Measurements from ENCODE around the gene HES1. TPM values are rescaled to one million over a fixed set of nuclear protein-coding genes. Genes with fewer than 3 reads are reported as not detected.
"Not testable (repeated sequence)": the region's sequence is repeated elsewhere in the genome, so short reads cannot be mapped to it uniquely, and the experiment has no call there.

HES1 gene
- total and polyA plus RNA-seq, 2 donors: 13.3 to 19.7 TPM

DNA sequence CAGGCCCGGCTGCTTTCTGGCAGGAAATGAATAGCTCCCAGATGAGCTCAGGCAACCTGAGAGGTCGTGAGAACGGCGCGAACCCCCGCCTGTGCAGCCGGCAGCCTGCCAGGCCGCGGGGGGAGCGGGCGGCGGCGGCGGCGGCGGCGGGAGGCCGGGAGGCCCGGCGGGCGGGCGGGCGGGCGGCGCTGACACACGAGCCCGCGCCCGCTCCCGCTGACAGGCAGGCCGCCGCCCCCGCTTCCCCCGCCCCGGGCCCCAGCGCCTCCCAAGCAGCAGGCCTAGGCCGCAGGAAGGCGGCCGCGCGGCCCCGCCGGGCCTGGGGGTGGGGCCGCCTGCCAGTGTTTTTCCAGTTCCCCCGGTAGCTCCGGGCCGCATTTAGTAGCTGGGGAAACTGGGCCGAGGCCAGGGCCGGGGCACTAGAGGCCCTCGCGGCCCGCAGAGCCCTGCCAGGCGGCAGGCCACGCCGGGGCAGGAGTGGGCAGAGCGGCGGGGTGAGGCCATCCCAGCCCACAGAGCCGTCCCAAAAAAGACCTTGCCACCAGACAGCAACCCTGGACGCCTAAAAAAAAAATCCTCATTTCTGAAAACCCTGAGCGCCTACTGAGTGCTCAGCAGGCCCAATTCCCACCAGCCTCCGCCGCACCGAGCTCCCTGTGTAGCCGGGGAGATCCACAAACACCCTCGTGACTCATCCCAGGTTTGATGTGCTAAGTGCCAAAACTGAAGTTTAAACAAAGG lies 5.6 kb downstream of the HES1 start:
- H3K36me3 ChIP-seq (ENCODE audit: control insufficient read depth in 2 of 2, insufficient read depth in 2 of 2, low read length in 1 of 2): no peaks in the 10 kb centered on the region
- H3K9me3 ChIP-seq (ENCODE audit: control insufficient read depth in 2 of 2, insufficient read depth in 1 of 2, low read length in 1 of 2): no peaks in the 10 kb centered on the region
- DNase-seq (ENCODE audit: low read depth in 6 of 9, low spot score in 9 of 9): peak in 4 of 9 donors; percentile 29 to 72 (median 48)
- H3K4me3 ChIP-seq (ENCODE audit: low read length in 2 of 2): peak overlapping the region in 1 of 2 donors; percentile 55
- WGBS: 5% methylated on average over 63 of the region's 65 CpGs
- peak overlapping the region; percentile 53 to 78 for H3K27ac ChIP-seq (ENCODE audit: low read depth in 1 of 2, low read length in 1 of 2)
- peaks cover 21 to 50% of the 10 kb centered on the region in 2 donors for H3K4me1 ChIP-seq (ENCODE audit: control insufficient read depth in 2 of 2, insufficient read depth in 2 of 2, low read length in 2 of 2)
- peaks cover 39 to 51% of the 10 kb centered on the region in 2 donors for H3K27me3 ChIP-seq (ENCODE audit: control insufficient read depth in 2 of 2, insufficient read depth in 1 of 2, low read length in 1 of 2)

DNA sequence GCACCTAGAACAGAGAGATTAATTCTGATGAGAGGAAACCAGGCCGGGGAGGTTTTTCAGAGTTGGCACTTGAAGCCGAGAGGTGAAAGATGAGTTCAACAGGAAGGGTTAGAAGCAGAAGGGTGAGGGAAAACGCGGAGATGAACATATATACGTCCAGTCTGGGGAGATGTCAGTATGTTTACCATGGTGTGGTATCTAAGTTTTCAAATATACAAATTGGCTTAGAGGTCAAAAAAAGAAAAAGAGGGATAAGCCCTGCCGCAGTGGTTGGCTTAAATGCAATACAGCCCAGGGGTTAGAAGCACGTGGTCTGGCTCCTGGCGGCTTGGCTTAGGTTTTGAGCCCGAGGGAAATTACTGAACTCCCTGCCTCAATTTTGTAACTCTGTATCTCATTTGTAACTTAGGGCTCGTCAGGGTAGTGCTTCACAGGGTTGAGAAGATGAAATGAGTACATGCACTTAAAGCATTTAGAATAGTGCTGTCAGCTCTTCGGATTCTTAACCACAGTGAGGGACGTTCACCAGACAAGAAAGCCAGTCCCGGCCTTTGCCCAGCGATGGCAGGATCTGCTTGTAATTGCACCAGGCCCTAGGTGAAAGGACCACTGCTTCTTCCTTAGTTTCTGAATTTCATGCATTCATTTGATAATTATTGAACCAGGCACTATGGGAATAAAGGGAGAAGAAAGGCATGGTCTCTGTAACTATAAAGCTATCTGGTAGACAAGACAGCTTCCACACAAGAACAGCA lies 6.4 kb downstream of the HES1 start:
- Histone ChIP-seq H3K4me1 (ENCODE audit: control insufficient read depth in 2 of 2, insufficient read depth in 2 of 2, low read length in 2 of 2) (peaks cover 20 to 42% of the 10 kb centered on the region in 2 donors), H3K27me3 (ENCODE audit: control insufficient read depth in 2 of 2, insufficient read depth in 1 of 2, low read length in 1 of 2) (peaks cover 35 to 43% of the 10 kb centered on the region in 2 donors), H3K36me3 (ENCODE audit: control insufficient read depth in 2 of 2, insufficient read depth in 2 of 2, low read length in 1 of 2) (no peaks in the 10 kb centered on the region), H3K4me3 (ENCODE audit: low read length in 2 of 2) (peak overlapping the region in 1 of 2 donors; percentile 55), H3K27ac (ENCODE audit: low read depth in 1 of 2, low read length in 1 of 2) (peak overlapping the region in 1 of 2 donors; percentile 53), H3K9me3 (ENCODE audit: control insufficient read depth in 2 of 2, insufficient read depth in 1 of 2, low read length in 1 of 2) (no peaks in the 10 kb centered on the region)
- no peak for DNase-seq (ENCODE audit: low read depth in 6 of 9, low spot score in 9 of 9)
- 68% methylated on average over 14 of the region's 14 CpGs for WGBS

DNA sequence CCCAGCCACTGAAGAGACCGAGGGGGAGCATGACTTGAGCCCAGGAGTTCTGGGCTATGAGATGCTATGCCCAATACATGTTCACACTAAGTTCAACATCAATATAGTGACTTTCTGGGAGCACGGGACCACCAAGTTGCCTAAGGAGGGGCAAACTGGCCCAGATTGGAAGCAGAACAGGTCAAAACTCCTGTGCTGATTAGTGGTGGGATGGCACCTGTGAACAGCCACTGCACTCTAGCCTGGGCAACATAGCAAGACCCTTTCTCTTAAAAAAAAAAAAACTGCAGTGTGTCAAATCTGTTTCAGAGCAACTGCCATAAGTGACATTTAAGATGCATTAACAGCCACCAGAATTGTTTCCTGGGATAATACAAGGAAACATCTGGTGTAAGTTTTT lies 9.8 kb downstream of the HES1 start:
- Histone ChIP-seq H3K36me3 (ENCODE audit: control insufficient read depth in 2 of 2, insufficient read depth in 2 of 2, low read length in 1 of 2) (no peaks in the 10 kb centered on the region), H3K4me3 (ENCODE audit: low read length in 2 of 2) (no peak overlapping the region), H3K27me3 (ENCODE audit: control insufficient read depth in 2 of 2, insufficient read depth in 1 of 2, low read length in 1 of 2) (peaks cover 6 to 11% of the 10 kb centered on the region in 2 donors), H3K9me3 (ENCODE audit: control insufficient read depth in 2 of 2, insufficient read depth in 1 of 2, low read length in 1 of 2) (no peaks in the 10 kb centered on the region), H3K27ac (ENCODE audit: low read depth in 1 of 2, low read length in 1 of 2) (no peak overlapping the region), H3K4me1 (ENCODE audit: control insufficient read depth in 2 of 2, insufficient read depth in 2 of 2, low read length in 2 of 2) (peaks cover 9 to 22% of the 10 kb centered on the region in 2 donors)
- 98% methylated on average over 2 of the region's 2 CpGs for WGBS
- DNase-seq (ENCODE audit: low read depth in 6 of 9, low spot score in 9 of 9): no peak

DNA sequence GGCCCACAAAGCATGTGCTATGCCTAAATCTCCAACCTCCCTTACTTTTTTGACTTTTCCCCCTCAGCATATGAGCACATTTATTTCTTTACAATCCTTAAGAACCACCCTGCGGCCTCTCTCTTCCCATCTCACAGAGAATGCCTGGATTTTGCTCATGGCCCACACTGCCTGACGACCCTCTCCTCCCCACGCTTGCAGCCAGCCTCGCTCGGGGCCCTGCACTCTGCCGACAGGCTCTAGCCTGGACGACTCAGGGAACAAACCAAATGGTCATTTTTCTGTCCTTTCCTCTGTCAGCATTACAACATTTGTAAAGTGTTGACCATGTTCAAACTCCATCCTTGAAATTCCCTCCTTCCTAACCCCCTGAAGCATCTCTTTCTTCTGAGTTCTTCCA lies 11.7 kb downstream of the HES1 start:
- no peak for DNase-seq (ENCODE audit: low read depth in 6 of 9, low spot score in 9 of 9)
- peaks cover 0 to 7% of the 10 kb centered on the region in 2 donors for H3K4me1 ChIP-seq (ENCODE audit: control insufficient read depth in 2 of 2, insufficient read depth in 2 of 2, low read length in 2 of 2)
- no peaks in the 10 kb centered on the region for H3K36me3 ChIP-seq (ENCODE audit: control insufficient read depth in 2 of 2, insufficient read depth in 2 of 2, low read length in 1 of 2)
- no peak overlapping the region for H3K4me3 ChIP-seq (ENCODE audit: low read length in 2 of 2)
- WGBS: 98% methylated on average over 7 of the region's 7 CpGs
- no peak overlapping the region for H3K27ac ChIP-seq (ENCODE audit: low read depth in 1 of 2, low read length in 1 of 2)
- H3K27me3 ChIP-seq (ENCODE audit: control insufficient read depth in 2 of 2, insufficient read depth in 1 of 2, low read length in 1 of 2): no peaks in the 10 kb centered on the region
- no peaks in the 10 kb centered on the region for H3K9me3 ChIP-seq (ENCODE audit: control insufficient read depth in 2 of 2, insufficient read depth in 1 of 2, low read length in 1 of 2)

DNA sequence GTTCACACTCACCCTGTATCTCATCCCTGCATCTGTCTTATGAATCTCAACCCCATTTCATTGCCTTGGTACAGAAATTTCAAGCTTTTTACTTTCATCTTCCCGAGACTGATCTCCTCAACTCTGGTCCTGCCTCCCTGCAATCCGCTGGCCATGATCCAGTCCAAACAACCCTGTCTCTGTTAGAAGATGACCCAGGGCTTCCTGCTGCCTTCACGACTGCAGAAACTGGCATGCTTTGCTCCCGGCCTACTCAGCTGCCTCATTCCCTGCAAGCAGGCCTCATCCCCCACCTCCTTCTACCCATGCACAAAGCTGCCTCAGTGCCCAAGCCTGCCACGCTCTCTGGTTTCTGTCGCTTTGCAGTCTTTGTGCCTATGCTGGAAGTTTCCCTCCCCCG lies 12.4 kb downstream of the HES1 start:
- no peak for DNase-seq (ENCODE audit: low read depth in 6 of 9, low spot score in 9 of 9)
- Histone ChIP-seq H3K36me3 (ENCODE audit: control insufficient read depth in 2 of 2, insufficient read depth in 2 of 2, low read length in 1 of 2) (no peaks in the 10 kb centered on the region), H3K4me3 (ENCODE audit: low read length in 2 of 2) (no peak overlapping the region), H3K4me1 (ENCODE audit: control insufficient read depth in 2 of 2, insufficient read depth in 2 of 2, low read length in 2 of 2) (peaks cover 0 to 6% of the 10 kb centered on the region in 2 donors), H3K27me3 (ENCODE audit: control insufficient read depth in 2 of 2, insufficient read depth in 1 of 2, low read length in 1 of 2) (no peaks in the 10 kb centered on the region), H3K9me3 (ENCODE audit: control insufficient read depth in 2 of 2, insufficient read depth in 1 of 2, low read length in 1 of 2) (no peaks in the 10 kb centered on the region), H3K27ac (ENCODE audit: low read depth in 1 of 2, low read length in 1 of 2) (no peak overlapping the region)
- 96% methylated on average over 7 of the region's 7 CpGs for WGBS

DNA sequence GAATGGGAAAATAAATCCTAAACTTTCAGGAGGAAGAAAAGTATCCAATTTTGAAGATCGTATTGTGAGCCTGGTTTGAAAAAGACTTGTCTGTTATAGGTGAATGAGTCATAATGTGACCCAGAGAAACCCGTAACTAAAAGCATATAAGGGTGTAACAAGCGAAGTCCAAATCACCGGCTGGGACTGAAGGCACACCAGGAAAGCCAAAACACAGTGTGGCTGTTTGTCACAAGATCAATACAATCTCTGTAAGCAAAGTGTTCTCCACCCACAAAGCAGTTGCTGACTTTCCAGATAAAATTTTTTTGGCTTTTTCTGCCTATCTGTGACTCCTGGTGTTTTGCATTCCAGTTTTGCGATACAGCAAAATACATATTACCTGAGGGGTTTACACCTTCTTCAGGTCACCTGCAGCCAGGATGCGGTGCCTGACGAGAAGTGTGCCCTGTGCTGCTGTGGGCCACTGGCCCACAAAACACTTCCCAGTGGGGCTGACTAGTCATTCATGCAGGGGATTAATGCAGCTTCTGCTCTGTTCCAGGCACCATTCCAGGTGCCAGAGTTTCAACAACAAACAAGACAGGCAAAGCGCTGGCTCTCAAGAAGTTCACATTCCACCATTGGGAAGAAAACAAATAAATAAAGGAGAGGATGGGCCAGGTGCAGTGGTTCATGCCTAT lies 14.4 kb downstream of the HES1 start:
- no peak for DNase-seq (ENCODE audit: low read depth in 6 of 9, low spot score in 9 of 9)
- 95% methylated on average over 8 of the region's 8 CpGs for WGBS
- Histone ChIP-seq H3K9me3 (ENCODE audit: control insufficient read depth in 2 of 2, insufficient read depth in 1 of 2, low read length in 1 of 2) (peaks cover 2 to 7% of the 10 kb centered on the region in 2 donors), H3K4me3 (ENCODE audit: low read length in 2 of 2) (no peak overlapping the region), H3K27me3 (ENCODE audit: control insufficient read depth in 2 of 2, insufficient read depth in 1 of 2, low read length in 1 of 2) (no peaks in the 10 kb centered on the region), H3K27ac (ENCODE audit: low read depth in 1 of 2, low read length in 1 of 2) (no peak overlapping the region), H3K4me1 (ENCODE audit: control insufficient read depth in 2 of 2, insufficient read depth in 2 of 2, low read length in 2 of 2) (peaks cover 0 to 6% of the 10 kb centered on the region in 2 donors), H3K36me3 (ENCODE audit: control insufficient read depth in 2 of 2, insufficient read depth in 2 of 2, low read length in 1 of 2) (no peaks in the 10 kb centered on the region)

DNA sequence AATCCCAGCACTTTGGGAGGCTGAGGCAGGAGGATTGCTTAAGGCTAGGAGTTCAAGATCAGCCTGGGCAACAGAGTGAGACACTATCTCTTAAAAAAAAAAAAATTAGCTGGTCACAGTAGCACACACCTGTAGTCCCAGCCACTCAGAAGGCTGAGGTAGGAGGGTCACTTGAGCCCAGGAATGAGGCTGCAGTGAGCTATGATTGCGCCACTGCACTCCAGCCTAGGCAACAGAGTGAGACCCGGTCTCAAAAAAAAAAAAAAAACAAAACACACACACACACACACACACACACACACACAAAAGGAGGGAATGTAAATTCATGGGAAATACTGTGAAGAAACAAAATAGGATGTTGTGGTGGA lies 15.0 kb downstream of the HES1 start:
- H3K9me3 ChIP-seq (ENCODE audit: control insufficient read depth in 2 of 2, insufficient read depth in 1 of 2, low read length in 1 of 2); DNase-seq (ENCODE audit: low read depth in 6 of 9, low spot score in 9 of 9); H3K36me3 ChIP-seq (ENCODE audit: control insufficient read depth in 2 of 2, insufficient read depth in 2 of 2, low read length in 1 of 2); H3K27me3 ChIP-seq (ENCODE audit: control insufficient read depth in 2 of 2, insufficient read depth in 1 of 2, low read length in 1 of 2); H3K27ac ChIP-seq (ENCODE audit: low read depth in 1 of 2, low read length in 1 of 2); H3K4me3 ChIP-seq (ENCODE audit: low read length in 2 of 2); H3K4me1 ChIP-seq (ENCODE audit: control insufficient read depth in 2 of 2, insufficient read depth in 2 of 2, low read length in 2 of 2): not testable (repeated sequence)
- WGBS: 98% methylated on average over 2 of the region's 2 CpGs

DNA sequence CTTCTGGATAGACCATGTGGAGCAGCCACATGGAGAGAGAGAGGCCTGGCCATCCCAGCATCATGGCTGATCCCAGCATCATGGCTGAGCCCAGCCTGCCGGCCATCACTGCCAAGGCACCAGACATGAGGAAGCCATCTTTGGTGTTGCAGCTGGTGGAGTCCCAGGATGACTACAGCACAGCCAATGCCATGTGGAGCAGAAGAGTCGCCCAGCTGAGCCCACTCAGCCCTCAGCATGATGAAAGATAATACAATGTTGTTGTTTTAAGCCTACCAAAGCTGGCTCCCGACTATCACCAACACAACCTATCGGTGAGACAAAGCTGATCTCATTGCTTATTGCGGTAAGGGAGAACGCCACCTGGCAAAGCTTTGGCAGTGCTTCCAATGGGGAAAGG lies 18.4 kb downstream of the HES1 start:
- peaks cover 0 to 3% of the 10 kb centered on the region in 2 donors for H3K4me1 ChIP-seq (ENCODE audit: control insufficient read depth in 2 of 2, insufficient read depth in 2 of 2, low read length in 2 of 2)
- WGBS: 98% methylated on average over 6 of the region's 6 CpGs
- no peak for DNase-seq (ENCODE audit: low read depth in 6 of 9, low spot score in 9 of 9)
- no peaks in the 10 kb centered on the region for H3K36me3 ChIP-seq (ENCODE audit: control insufficient read depth in 2 of 2, insufficient read depth in 2 of 2, low read length in 1 of 2)
- no peaks in the 10 kb centered on the region for H3K27me3 ChIP-seq (ENCODE audit: control insufficient read depth in 2 of 2, insufficient read depth in 1 of 2, low read length in 1 of 2)
- H3K9me3 ChIP-seq (ENCODE audit: control insufficient read depth in 2 of 2, insufficient read depth in 1 of 2, low read length in 1 of 2): peaks cover 2 to 7% of the 10 kb centered on the region in 2 donors
- H3K27ac ChIP-seq (ENCODE audit: low read depth in 1 of 2, low read length in 1 of 2): no peak overlapping the region
- no peak overlapping the region for H3K4me3 ChIP-seq (ENCODE audit: low read length in 2 of 2)

DNA sequence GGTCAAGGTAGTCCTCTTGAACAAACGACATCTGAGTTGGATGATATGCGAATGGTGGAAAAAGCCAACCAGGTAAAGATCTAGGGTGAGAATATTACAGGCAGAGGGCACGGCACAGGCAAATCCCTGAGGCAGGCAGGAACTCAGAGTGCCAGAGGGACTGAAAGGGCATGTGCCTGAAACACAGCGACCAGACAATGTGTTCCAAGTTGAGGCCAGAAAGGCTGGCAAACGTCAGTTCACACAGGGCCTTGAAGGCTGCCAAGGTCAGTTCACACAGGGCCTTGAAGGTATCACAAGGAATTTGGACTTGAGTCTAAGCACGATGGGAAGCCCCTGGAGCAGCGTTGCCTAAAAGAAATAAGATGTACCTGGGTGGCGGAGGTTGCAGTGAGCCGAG lies 20.1 kb downstream of the HES1 start:
- Histone ChIP-seq H3K36me3 (ENCODE audit: control insufficient read depth in 2 of 2, insufficient read depth in 2 of 2, low read length in 1 of 2) (no peaks in the 10 kb centered on the region), H3K27ac (ENCODE audit: low read depth in 1 of 2, low read length in 1 of 2) (no peak overlapping the region), H3K27me3 (ENCODE audit: control insufficient read depth in 2 of 2, insufficient read depth in 1 of 2, low read length in 1 of 2) (no peaks in the 10 kb centered on the region), H3K4me1 (ENCODE audit: control insufficient read depth in 2 of 2, insufficient read depth in 2 of 2, low read length in 2 of 2) (peaks cover 0 to 3% of the 10 kb centered on the region in 2 donors), H3K4me3 (ENCODE audit: low read length in 2 of 2) (no peak overlapping the region), H3K9me3 (ENCODE audit: control insufficient read depth in 2 of 2, insufficient read depth in 1 of 2, low read length in 1 of 2) (peaks cover 2 to 7% of the 10 kb centered on the region in 2 donors)
- no peak for DNase-seq (ENCODE audit: low read depth in 6 of 9, low spot score in 9 of 9)
- 97% methylated on average over 9 of the region's 9 CpGs for WGBS
